Liver (tissue), 9 donors: Measurements from ENCODE around the gene HSPB9. TPM values are rescaled to one million over a fixed set of nuclear protein-coding genes. Genes with fewer than 3 reads are reported as not detected.

ENCODE experiments used
- DNase-seq: peaks from one replicate; pipeline ENCODE4 v3.0.0-alpha.2; 2017; ENCODE audit warnings: low spot score
- H3K27ac ChIP-seq, 2 donors: one replicate each; pipeline ENCODE4 v1.7.0; 2013; ENCODE audit warnings: inconsistent platforms in 2 of 2, low read length in 2 of 2, control low read depth in 1 of 2, low read depth in 1 of 2, mild to moderate bottlenecking in 1 of 2
- H3K27me3 ChIP-seq, 4 donors: one replicate each; pipeline versions ENCODE4 v1.6.1 to v1.7.0; 2013; ENCODE audit warnings: low read length in 3 of 4, inconsistent platforms in 1 of 4, mild to moderate bottlenecking in 1 of 4, moderate library complexity in 1 of 4; ENCODE audit not compliant: control insufficient read depth in 4 of 4, insufficient read depth in 4 of 4
- H3K36me3 ChIP-seq, 4 donors: one replicate each; pipeline versions ENCODE4 v1.6.1 to v1.7.0; 2013; ENCODE audit warnings: low read length in 3 of 4, mild to moderate bottlenecking in 3 of 4, low read depth in 1 of 4, moderate library complexity in 1 of 4; ENCODE audit not compliant: control insufficient read depth in 4 of 4, insufficient read depth in 3 of 4
- H3K4me1 ChIP-seq, 4 donors: one replicate each; pipeline versions ENCODE4 v1.6.1 to v1.7.0; 2013; ENCODE audit warnings: low read length in 3 of 4, mild to moderate bottlenecking in 3 of 4, moderate library complexity in 1 of 4; ENCODE audit not compliant: control insufficient read depth in 4 of 4, insufficient read depth in 4 of 4
- H3K4me3 ChIP-seq, 3 donors: one replicate each; pipeline versions ENCODE4 v1.6.1 to v1.7.0; 2013; ENCODE audit warnings: low read length in 3 of 3, control low read depth in 1 of 3, low read depth in 1 of 3, mild to moderate bottlenecking in 1 of 3
- H3K9ac ChIP-seq, 2 donors: one replicate each; pipeline ENCODE4 v1.7.0; 2013; ENCODE audit warnings: low read length in 2 of 2, mild to moderate bottlenecking in 2 of 2, moderate library complexity in 2 of 2, control low read depth in 1 of 2, low read depth in 1 of 2
- H3K9me3 ChIP-seq, 4 donors: one replicate each; pipeline versions ENCODE4 v1.6.1 to v1.7.0; 2013; ENCODE audit warnings: low read length in 3 of 4; ENCODE audit not compliant: control insufficient read depth in 4 of 4
- EGR1 ChIP-seq, 2 donors: IDR thresholded peaks; 2 replicates each; pipeline ENCODE4 v1.6.1; 2016 to 2018; ENCODE audit warnings: antibody characterized with exemption in 2 of 2, low read depth in 2 of 2
- FOXA1 ChIP-seq: IDR thresholded peaks from 2 replicates; pipeline ENCODE4 v1.6.1; 2016; ENCODE audit warnings: antibody characterized with exemption
- FOXA2 ChIP-seq: IDR thresholded peaks from 2 replicates; pipeline ENCODE4 v1.6.1; 2016; ENCODE audit warnings: antibody characterized with exemption
- HNF4A ChIP-seq, 2 donors: conservative IDR thresholded peaks; 2 replicates each; pipeline ENCODE4 v1.6.1; 2016; ENCODE audit warnings: antibody characterized with exemption in 2 of 2, mild to moderate bottlenecking in 2 of 2
- HNF4G ChIP-seq: IDR thresholded peaks from 2 replicates; pipeline ENCODE4 v1.6.1; 2016; ENCODE audit warnings: antibody characterized with exemption
- JUND ChIP-seq, 2 donors: IDR thresholded peaks; 2 replicates each; pipeline ENCODE4 v1.6.1; 2016; ENCODE audit warnings: antibody characterized with exemption in 2 of 2
- RAD21 ChIP-seq, 2 donors: IDR thresholded peaks; 2 replicates each; pipeline ENCODE4 v1.6.1; 2016; ENCODE audit warnings: antibody characterized with exemption in 2 of 2, mild to moderate bottlenecking in 2 of 2
- RXRA ChIP-seq, 2 donors: IDR thresholded peaks; 2 replicates each; pipeline ENCODE4 v1.6.1; 2017 to 2018; ENCODE audit warnings: antibody characterized with exemption in 2 of 2, mild to moderate bottlenecking in 1 of 2
- SP1 ChIP-seq: IDR thresholded peaks from 2 replicates; pipeline ENCODE4 v1.6.1; 2018; ENCODE audit warnings: antibody characterized with exemption, mild to moderate bottlenecking
- YY1 ChIP-seq: IDR thresholded peaks from 2 replicates; pipeline ENCODE4 v1.6.1; 2016; ENCODE audit warnings: antibody characterized with exemption, mild to moderate bottlenecking
- WGBS: extraction: QIAGEN DNeasy Blood & Tissue Kit; methylation state at CpG from one replicate; pipeline ENCODE4 v1.1.7; 2013; 5-methylcytosine and 5-hydroxymethylcytosine counted together
- polyA plus RNA-seq, 2 donors: library from polyadenylated mRNA; stranded (reverse) in 1 of 2; unstranded in 1 of 2; fragments of 200-250 nt in 1 of 2; fragments of >200 nt in 1 of 2; fragmentation: Nextera tagmentation in 1 of 2; extraction: Ambion mirVana in 1 of 2; gene quantifications; one replicate each; pipeline versions ENCODE4 v1.2.1 to v1.2.3, GENCODE V29; 2013 to 2015
- total RNA-seq, 2 donors: library from RNA; depleted of rRNA; stranded (reverse); fragments of >200 nt; gene quantifications; one replicate each; pipeline ENCODE4 v1.2.3, GENCODE V29; 2014
- TF ChIP-seq, protein P1 (sequence below): fragments of 150-350 bp; IDR thresholded peaks from 2 replicates; pipeline ENCODE4 v1.5.1; 2017; ENCODE audit warnings: improper control_type of control experiment, low read depth, low read length; ENCODE audit not compliant: missing input control
- TF ChIP-seq, protein P2 (sequence below): IDR thresholded peaks from 2 replicates; pipeline ENCODE4 v1.6.1; 2016; ENCODE audit warnings: antibody characterized with exemption
- donor health status: healthy.
- donor health status: healthy.
- donor health status: healthy.
- donor health status: healthy.
- donor health status: healthy.

The HSPB9 gene
- total and polyA plus RNA-seq, 4 donors, result 0.17 to 4.0 (median 0.56) TPM

DNA sequence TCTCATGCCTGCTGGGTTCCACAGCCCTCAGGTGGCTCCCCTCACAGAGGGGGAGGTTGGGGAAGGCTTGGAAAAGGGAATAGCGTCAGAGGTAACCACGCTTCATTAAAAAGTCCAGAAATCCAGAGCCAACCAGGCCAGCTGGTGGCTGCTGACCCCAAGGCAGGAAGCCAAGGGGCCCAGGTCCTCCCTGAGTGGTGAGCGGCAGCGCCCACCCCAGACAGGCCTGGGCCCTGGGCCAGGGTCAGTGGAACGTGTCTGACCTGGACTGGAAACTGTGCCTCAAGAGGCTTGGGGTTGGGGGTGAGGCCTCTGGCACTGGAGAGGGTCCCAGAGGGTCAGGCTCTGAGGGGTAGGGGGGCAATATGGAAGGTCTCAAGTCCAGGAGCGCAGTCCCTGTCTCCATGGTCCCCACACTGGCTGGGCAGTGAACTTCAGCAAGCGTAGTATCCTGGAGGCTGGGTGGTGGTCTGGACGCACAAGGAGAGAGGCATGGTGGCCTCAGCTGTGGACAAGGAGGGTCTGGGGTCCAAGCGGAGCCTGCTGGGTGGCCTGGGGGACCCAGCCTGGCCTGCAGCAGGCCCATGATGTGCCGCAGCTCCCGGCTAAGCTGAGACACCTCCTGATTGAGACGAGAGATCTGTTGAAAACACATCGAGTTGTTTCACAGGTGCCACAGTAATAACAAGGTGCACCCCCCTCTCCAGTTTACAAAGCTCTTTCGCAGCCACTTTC is 37.4 kb downstream of the HSPB9 start:
- no peak for TF ChIP-seq YY1
- no peak for TF ChIP-seq FOXA2
- TF ChIP-seq HNF4A (conservative IDR thresholded peaks at IDR 0.05), result no peak
- TF ChIP-seq EGR1 (IDR thresholded peaks at IDR 0.05; ENCODE audit: low read depth in 2 of 2), result no peak
- no peak for TF ChIP-seq RAD21 (IDR thresholded peaks at IDR 0.05)
- no peak for TF ChIP-seq RXRA (IDR thresholded peaks at IDR 0.05)
- TF ChIP-seq JUND (IDR thresholded peaks at IDR 0.05), result no peak
- no peak for TF ChIP-seq SP1
- no peak for TF ChIP-seq FOXA1
- Histone ChIP-seq H3K27ac (no peak overlapping the region), H3K9me3 (no peaks in the 10 kb centered on the region), H3K36me3 (no peaks in the 10 kb centered on the region), H3K4me1 (peaks cover 0 to 4% (median 2%) of the 10 kb centered on the region in 4 donors), H3K27me3 (no peaks in the 10 kb centered on the region), H3K4me3 (no peak overlapping the region), H3K9ac (no peak overlapping the region)
- DNase-seq, result no peak
- WGBS, result 78% methylated on average over 14 of the region's 14 CpGs

DNA sequence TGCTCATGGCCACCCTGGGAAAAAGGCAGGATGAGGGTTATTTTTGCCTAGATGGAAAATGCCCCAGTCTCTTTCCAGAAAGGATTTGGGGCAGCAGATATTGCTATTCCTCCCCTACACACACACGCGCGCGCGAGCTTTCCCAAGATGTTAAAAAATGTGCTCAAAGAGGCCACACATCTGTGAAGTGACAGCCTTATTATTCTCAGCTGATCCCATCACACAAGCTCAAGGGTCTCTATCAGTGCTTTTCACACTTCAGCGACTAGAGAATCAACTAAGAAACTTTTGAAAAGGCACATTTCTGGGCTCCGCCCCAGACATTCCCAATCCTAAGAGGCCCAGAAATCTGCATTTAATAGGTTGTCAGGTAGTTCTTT is 37.9 kb downstream of the HSPB9 start:
- Histone ChIP-seq H3K4me3 (no peak overlapping the region), H3K9ac (no peak overlapping the region), H3K27ac (no peak overlapping the region), H3K36me3 (no peaks in the 10 kb centered on the region), H3K9me3 (no peaks in the 10 kb centered on the region), H3K4me1 (peaks cover 0 to 1% (median under 1%) of the 10 kb centered on the region in 4 donors), H3K27me3 (no peaks in the 10 kb centered on the region)
- no peak for DNase-seq
- 95% methylated on average over 7 of the region's 7 CpGs for WGBS
- TF ChIP-seq EGR1 (IDR thresholded peaks at IDR 0.05; ENCODE audit: low read depth in 2 of 2), result no peak

DNA sequence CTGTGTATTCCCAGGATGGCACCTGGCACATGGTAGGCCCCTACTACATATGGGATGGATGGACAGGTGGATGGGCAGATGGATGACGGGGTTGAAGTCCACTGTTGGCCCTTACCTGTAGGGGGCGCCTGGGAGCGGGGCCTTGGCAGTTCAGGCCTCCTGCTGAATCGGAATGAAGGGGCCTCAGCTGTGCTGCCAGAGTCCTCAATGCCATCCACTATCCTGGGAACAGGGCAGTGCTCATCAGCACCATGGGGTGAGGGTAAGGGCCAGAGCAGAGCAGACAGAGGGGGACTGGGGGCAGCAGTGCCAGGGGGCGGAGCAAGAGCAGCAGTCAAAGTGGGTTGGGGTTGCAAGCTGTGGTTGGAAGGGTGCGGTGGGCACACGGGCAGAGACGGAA is 40.5 kb downstream of the HSPB9 start:
- no peaks in the 10 kb centered on the region for H3K4me1 ChIP-seq
- no peak overlapping the region for H3K4me3 ChIP-seq
- TF ChIP-seq HNF4A (conservative IDR thresholded peaks at IDR 0.05) (peak in 1 of 2 donors; percentile 24), HNF4G (no peak)
- TF ChIP-seq, protein P1, sequence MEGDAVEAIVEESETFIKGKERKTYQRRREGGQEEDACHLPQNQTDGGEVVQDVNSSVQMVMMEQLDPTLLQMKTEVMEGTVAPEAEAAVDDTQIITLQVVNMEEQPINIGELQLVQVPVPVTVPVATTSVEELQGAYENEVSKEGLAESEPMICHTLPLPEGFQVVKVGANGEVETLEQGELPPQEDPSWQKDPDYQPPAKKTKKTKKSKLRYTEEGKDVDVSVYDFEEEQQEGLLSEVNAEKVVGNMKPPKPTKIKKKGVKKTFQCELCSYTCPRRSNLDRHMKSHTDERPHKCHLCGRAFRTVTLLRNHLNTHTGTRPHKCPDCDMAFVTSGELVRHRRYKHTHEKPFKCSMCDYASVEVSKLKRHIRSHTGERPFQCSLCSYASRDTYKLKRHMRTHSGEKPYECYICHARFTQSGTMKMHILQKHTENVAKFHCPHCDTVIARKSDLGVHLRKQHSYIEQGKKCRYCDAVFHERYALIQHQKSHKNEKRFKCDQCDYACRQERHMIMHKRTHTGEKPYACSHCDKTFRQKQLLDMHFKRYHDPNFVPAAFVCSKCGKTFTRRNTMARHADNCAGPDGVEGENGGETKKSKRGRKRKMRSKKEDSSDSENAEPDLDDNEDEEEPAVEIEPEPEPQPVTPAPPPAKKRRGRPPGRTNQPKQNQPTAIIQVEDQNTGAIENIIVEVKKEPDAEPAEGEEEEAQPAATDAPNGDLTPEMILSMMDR, result peak; percentile 14
- WGBS, result 57% methylated on average over 8 of the region's 8 CpGs
- H3K27ac ChIP-seq, result no peak overlapping the region
- no peaks in the 10 kb centered on the region for H3K27me3 ChIP-seq
- no peak overlapping the region for H3K9ac ChIP-seq
- no peaks in the 10 kb centered on the region for H3K36me3 ChIP-seq
- peak; percentile 50 for DNase-seq
- H3K9me3 ChIP-seq, result no peaks in the 10 kb centered on the region

DNA sequence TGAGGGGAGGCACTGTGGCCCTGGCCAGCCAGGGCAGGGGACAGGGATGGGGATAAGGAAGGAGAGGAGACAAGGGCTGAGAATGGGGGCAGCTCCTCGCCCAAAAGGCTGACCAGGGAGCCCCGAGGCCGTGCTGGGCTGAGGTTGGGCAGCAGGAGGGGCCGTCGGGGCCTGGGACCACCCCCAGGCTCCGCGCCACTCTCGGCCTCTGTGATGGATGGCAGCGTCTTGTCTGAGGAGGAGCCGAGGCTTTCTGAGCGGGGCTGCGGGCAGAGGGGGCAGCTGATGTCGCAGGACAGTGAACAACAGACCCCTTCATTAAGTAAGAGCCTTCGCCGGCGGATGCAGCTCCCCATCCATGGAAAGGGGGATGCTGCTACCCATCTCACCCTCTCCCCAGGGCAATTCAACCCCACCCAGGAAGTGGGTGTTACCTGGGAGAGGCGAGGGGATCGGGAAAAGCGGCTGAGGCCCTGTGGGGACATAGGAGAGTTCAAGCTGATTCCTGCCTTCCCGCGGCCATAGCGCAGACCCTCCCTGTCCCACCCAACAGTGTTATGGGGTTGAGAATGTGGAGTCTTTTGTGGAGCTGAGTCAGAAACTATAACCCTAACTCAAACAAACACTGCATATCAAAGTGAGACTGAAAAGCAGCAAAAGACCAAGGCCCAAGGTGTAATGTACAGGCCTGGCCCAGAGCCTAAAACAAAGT is 41.2 kb downstream of the HSPB9 start:
- no peaks in the 10 kb centered on the region for H3K4me1 ChIP-seq
- H3K9me3 ChIP-seq, result no peaks in the 10 kb centered on the region
- no peak overlapping the region for H3K27ac ChIP-seq
- H3K36me3 ChIP-seq, result no peaks in the 10 kb centered on the region
- H3K27me3 ChIP-seq, result no peaks in the 10 kb centered on the region
- H3K9ac ChIP-seq, result no peak overlapping the region
- WGBS, result 77% methylated on average over 22 of the region's 22 CpGs
- DNase-seq, result no peak
- no peak overlapping the region for H3K4me3 ChIP-seq
- TF ChIP-seq, protein P2, sequence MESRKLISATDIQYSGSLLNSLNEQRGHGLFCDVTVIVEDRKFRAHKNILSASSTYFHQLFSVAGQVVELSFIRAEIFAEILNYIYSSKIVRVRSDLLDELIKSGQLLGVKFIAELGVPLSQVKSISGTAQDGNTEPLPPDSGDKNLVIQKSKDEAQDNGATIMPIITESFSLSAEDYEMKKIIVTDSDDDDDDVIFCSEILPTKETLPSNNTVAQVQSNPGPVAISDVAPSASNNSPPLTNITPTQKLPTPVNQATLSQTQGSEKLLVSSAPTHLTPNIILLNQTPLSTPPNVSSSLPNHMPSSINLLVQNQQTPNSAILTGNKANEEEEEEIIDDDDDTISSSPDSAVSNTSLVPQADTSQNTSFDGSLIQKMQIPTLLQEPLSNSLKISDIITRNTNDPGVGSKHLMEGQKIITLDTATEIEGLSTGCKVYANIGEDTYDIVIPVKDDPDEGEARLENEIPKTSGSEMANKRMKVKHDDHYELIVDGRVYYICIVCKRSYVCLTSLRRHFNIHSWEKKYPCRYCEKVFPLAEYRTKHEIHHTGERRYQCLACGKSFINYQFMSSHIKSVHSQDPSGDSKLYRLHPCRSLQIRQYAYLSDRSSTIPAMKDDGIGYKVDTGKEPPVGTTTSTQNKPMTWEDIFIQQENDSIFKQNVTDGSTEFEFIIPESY, result no peak
- TF ChIP-seq, protein P1, result no peak
